Measurements from ENCODE around the gene CTR9. TPM values are rescaled to one million over a fixed set of nuclear protein-coding genes. Genes with fewer than 3 reads are reported as not detected.

The CTR9 gene
- total and polyA plus RNA-seq, 2 of the 13 experiments (the other 11 are each of a cell fraction or from before 2014, with no cell fraction given) = 6.6 to 22.1 TPM

- TF ChIP-seq FOSL1 (CRISPR knock-in tag; IDR thresholded peaks at IDR 0.05; ENCODE audit: borderline replicate concordance) (no peak), ZNF883 (CRISPR knock-in tag; IDR thresholded peaks at IDR 0.05; ENCODE audit: not compliant biosample characterization) (no peak), SP5 (CRISPR knock-in tag; IDR thresholded peaks at IDR 0.05; ENCODE audit: borderline replicate concordance, low read depth) (peak; percentile 9; the same call in 1 of the 2 replicates), ZFY (CRISPR knock-in tag; IDR thresholded peaks at IDR 0.05) (peak; percentile 81), MED13 (CRISPR knock-in tag; IDR thresholded peaks at IDR 0.05) (peak; percentile 32), RFX5 (IDR thresholded peaks at IDR 0.05; ENCODE audit: low read depth, low read length) (peak; percentile 74), MEIS1 (CRISPR knock-in tag; IDR thresholded peaks at IDR 0.05; ENCODE audit: borderline replicate concordance) (peak; percentile 93; the same call in 1 of the 2 replicates), POLR2AphosphoS5 (IDR thresholded peaks at IDR 0.05; ENCODE audit: low read depth, low read length) (peak; percentile 99), SMAD1 (CRISPR knock-in tag; IDR thresholded peaks at IDR 0.05; ENCODE audit: borderline replicate concordance, low read depth) (no peak), ZNF20 (CRISPR knock-in tag; IDR thresholded peaks at IDR 0.05) (peak; percentile 72; the same call in 1 of the 2 replicates), ZNF510 (CRISPR knock-in tag; IDR thresholded peaks at IDR 0.05; ENCODE audit: low read depth) (peak; percentile 99), ZNF766 (CRISPR knock-in tag; IDR thresholded peaks at IDR 0.05; ENCODE audit: borderline replicate concordance) (0 out of 2 replicates have a peak, but pooled peaks have one; percentile 84), CBFB (CRISPR knock-in tag; IDR thresholded peaks at IDR 0.05) (no peak), JUND (CRISPR knock-in tag; IDR thresholded peaks at IDR 0.05) (no peak), ZNF558 (CRISPR knock-in tag; IDR thresholded peaks at IDR 0.05; ENCODE audit: borderline replicate concordance) (peak; percentile 40; the same call in 1 of the 2 replicates), RBM39 (IDR thresholded peaks at IDR 0.05; ENCODE audit: low read depth, low read length, poor library complexity, severe bottlenecking) (no peak), RARG (CRISPR knock-in tag; IDR thresholded peaks at IDR 0.05; ENCODE audit: low read depth) (0 out of 2 replicates have a peak, but pooled peaks have one; percentile 39), ETV5 (CRISPR knock-in tag; IDR thresholded peaks at IDR 0.05; ENCODE audit: borderline replicate concordance) (no peak; the same call in 1 of the 2 replicates), KAT8 (CRISPR knock-in tag; IDR thresholded peaks at IDR 0.05) (peak; percentile 97), ZNF431 (CRISPR knock-in tag; IDR thresholded peaks at IDR 0.05; ENCODE audit: borderline replicate concordance, low read depth) (0 out of 2 replicates have a peak, but pooled peaks have one; percentile 77), PITX1 (CRISPR knock-in tag; IDR thresholded peaks at IDR 0.05) (peak; percentile 14; the same call in 1 of the 2 replicates)
- TF ChIP-seq, protein P1, sequence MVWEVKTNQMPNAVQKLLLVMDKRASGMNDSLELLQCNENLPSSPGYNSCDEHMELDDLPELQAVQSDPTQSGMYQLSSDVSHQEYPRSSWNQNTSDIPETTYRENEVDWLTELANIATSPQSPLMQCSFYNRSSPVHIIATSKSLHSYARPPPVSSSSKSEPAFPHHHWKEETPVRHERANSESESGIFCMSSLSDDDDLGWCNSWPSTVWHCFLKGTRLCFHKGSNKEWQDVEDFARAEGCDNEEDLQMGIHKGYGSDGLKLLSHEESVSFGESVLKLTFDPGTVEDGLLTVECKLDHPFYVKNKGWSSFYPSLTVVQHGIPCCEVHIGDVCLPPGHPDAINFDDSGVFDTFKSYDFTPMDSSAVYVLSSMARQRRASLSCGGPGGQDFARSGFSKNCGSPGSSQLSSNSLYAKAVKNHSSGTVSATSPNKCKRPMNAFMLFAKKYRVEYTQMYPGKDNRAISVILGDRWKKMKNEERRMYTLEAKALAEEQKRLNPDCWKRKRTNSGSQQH (CRISPR knock-in tag; IDR thresholded peaks at IDR 0.05; ENCODE audit: low read depth) = peak; percentile 65
- TF ChIP-seq, protein P2, sequence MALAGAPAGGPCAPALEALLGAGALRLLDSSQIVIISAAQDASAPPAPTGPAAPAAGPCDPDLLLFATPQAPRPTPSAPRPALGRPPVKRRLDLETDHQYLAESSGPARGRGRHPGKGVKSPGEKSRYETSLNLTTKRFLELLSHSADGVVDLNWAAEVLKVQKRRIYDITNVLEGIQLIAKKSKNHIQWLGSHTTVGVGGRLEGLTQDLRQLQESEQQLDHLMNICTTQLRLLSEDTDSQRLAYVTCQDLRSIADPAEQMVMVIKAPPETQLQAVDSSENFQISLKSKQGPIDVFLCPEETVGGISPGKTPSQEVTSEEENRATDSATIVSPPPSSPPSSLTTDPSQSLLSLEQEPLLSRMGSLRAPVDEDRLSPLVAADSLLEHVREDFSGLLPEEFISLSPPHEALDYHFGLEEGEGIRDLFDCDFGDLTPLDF (CRISPR knock-in tag; IDR thresholded peaks at IDR 0.05) = peak; percentile 63
- TF ChIP-seq, protein P3, sequence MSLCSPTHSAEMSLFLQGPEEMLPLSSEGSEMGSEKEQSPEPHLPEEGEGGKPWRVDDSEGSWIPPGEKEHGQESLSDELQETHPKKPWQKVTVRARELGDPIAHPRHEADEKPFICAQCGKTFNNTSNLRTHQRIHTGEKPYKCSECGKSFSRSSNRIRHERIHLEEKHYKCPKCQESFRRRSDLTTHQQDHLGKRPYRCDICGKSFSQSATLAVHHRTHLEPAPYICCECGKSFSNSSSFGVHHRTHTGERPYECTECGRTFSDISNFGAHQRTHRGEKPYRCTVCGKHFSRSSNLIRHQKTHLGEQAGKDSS (CRISPR knock-in tag; IDR thresholded peaks at IDR 0.05; ENCODE audit: borderline replicate concordance, low read depth) = peak; percentile 91
- TF ChIP-seq, protein P4, sequence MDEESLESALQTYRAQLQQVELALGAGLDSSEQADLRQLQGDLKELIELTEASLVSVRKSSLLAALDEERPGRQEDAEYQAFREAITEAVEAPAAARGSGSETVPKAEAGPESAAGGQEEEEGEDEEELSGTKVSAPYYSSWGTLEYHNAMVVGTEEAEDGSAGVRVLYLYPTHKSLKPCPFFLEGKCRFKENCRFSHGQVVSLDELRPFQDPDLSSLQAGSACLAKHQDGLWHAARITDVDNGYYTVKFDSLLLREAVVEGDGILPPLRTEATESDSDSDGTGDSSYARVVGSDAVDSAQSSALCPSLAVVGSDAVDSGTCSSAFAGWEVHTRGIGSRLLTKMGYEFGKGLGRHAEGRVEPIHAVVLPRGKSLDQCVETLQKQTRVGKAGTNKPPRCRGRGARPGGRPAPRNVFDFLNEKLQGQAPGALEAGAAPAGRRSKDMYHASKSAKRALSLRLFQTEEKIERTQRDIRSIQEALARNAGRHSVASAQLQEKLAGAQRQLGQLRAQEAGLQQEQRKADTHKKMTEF (CRISPR knock-in tag; IDR thresholded peaks at IDR 0.05) = peak; percentile 84
Observed at GRCh38 chr11:10808553-10809372, 57.7 kb downstream of the CTR9 start, which contains the start of gene EIF4G2 (continued).

All from HepG2 (cell line).